Measurements from ENCODE around the gene LUC7L3. TPM values are rescaled to one million over a fixed set of nuclear protein-coding genes. Genes with fewer than 3 reads are reported as not detected.

Gene LUC7L3
- total and polyA plus RNA-seq, 10 of the 15 experiments (the other 5 are each of a cell fraction or from before 2014, with no cell fraction given), result 51.3 to 176 (median 149) TPM

DNA sequence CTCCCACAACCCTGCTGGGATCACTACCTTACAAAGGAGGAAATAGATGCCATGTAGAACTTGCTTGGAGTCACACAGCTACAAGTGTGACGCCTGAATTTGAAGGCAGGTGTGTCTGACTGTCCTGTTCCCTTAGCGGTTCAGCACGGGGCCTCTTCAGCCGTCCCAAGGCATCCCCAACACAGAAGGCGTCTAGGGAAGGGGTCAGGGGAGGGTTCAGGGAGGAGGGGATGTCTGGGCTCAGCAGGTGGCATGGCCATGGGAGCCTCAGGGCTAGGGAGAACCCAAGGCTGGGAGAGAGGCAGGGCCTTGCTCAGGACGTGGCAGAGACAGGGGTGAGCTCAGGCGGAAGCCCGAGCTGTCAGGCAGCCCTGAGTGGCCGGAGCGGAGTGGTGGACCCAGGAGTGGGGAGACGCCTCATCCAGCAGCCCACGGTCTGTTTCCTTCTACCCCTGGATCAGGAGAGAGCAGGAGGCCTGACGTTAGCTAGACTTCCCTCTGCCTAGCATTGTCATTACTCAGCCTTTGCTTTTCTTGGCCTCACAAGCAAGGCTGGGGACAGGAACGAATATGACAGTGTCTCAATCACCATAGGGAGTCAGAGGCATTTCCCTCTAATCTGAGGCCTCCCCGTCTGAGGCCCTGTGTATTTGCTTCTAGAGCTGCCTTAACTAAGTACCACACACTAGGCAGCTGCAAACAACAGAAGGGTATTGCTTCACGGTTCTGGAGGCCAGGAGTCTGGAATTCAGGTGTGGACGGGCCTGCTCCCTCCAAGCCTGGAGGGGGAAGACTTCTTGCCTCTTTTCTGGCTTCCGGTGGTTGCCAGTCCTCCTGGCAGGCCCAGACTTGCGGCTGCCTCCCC, 79.3 kb downstream of the LUC7L3 start:
- ChIA-PET POLR2A (no interaction called here), SMC1A (ENCODE audit: uncharacterized antibody, unreplicated experiment) (no interaction called here), RAD21 (ENCODE audit: unreplicated experiment) (no interaction called here), CTCF (interaction anchor here (0.9 to 1.1 kb wide), 3 partner anchors 16 to 18 kb away, joined by 3 to 4 read pairs (median 4); no protein-coding TSS in a partner anchor)
- no peaks in the 10 kb centered on the region for H4K20me1 ChIP-seq (ENCODE audit: control insufficient read depth, insufficient read depth)
- BruUV-seq (replicated peaks), result no TSS peak
- FAIRE-seq (no peak), ATAC-seq (no peak), DNase-seq (ENCODE audit: low read depth, low spot score) (no peak)
- H3K9me3 ChIP-seq (replicated peaks; ENCODE audit: control insufficient read depth, insufficient read depth, low read length), result no peaks in the 10 kb centered on the region
- TF ChIP-seq NBN (IDR thresholded peaks at IDR 0.05), result no peak
- no peak for TF ChIP-seq MTA2 (IDR thresholded peaks at IDR 0.05; ENCODE audit: low read depth)
- no peak for TF ChIP-seq MXI1 (IDR thresholded peaks at IDR 0.05; ENCODE audit: low read depth, low read length)
- no peak for TF ChIP-seq EP300 (IDR thresholded peaks at IDR 0.05; ENCODE audit: borderline replicate concordance in 1 of 2, control insufficient read depth in 1 of 2, low read depth in 2 of 2, low read length in 2 of 2)
- no peak for TF ChIP-seq IKZF1 (conservative IDR thresholded peaks at IDR 0.05)
- TF ChIP-seq YBX1 (IDR thresholded peaks at IDR 0.05), result no peak
- TF ChIP-seq SREBF2 (IDR thresholded peaks at IDR 0.05; ENCODE audit: low read length), result no peak
- no peak for TF ChIP-seq SUZ12 (IDR thresholded peaks at IDR 0.05; ENCODE audit: unreplicated experiment)
- TF ChIP-seq CEBPB (IDR thresholded peaks at IDR 0.05; ENCODE audit: borderline replicate concordance in 1 of 2, low read depth in 2 of 2, low read length in 2 of 2), result no peak
- TF ChIP-seq, protein P1, sequence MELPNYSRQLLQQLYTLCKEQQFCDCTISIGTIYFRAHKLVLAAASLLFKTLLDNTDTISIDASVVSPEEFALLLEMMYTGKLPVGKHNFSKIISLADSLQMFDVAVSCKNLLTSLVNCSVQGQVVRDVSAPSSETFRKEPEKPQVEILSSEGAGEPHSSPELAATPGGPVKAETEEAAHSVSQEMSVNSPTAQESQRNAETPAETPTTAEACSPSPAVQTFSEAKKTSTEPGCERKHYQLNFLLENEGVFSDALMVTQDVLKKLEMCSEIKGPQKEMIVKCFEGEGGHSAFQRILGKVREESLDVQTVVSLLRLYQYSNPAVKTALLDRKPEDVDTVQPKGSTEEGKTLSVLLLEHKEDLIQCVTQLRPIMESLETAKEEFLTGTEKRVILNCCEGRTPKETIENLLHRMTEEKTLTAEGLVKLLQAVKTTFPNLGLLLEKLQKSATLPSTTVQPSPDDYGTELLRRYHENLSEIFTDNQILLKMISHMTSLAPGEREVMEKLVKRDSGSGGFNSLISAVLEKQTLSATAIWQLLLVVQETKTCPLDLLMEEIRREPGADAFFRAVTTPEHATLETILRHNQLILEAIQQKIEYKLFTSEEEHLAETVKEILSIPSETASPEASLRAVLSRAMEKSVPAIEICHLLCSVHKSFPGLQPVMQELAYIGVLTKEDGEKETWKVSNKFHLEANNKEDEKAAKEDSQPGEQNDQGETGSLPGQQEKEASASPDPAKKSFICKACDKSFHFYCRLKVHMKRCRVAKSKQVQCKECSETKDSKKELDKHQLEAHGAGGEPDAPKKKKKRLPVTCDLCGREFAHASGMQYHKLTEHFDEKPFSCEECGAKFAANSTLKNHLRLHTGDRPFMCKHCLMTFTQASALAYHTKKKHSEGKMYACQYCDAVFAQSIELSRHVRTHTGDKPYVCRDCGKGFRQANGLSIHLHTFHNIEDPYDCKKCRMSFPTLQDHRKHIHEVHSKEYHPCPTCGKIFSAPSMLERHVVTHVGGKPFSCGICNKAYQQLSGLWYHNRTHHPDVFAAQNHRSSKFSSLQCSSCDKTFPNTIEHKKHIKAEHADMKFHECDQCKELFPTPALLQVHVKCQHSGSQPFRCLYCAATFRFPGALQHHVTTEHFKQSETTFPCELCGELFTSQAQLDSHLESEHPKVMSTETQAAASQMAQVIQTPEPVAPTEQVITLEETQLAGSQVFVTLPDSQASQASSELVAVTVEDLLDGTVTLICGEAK (IDR thresholded peaks at IDR 0.05; ENCODE audit: borderline replicate concordance), result no peak
- no peak for TF ChIP-seq IKZF2 (IDR thresholded peaks at IDR 0.05)
- no peak for TF ChIP-seq EZH2 (IDR thresholded peaks at IDR 0.05; ENCODE audit: borderline replicate concordance, control insufficient read depth, low read depth, low read length)
- TF ChIP-seq, protein P2, sequence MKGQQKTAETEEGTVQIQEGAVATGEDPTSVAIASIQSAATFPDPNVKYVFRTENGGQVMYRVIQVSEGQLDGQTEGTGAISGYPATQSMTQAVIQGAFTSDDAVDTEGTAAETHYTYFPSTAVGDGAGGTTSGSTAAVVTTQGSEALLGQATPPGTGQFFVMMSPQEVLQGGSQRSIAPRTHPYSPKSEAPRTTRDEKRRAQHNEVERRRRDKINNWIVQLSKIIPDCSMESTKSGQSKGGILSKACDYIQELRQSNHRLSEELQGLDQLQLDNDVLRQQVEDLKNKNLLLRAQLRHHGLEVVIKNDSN (IDR thresholded peaks at IDR 0.05; ENCODE audit: borderline replicate concordance, extremely low read length, insufficient read depth, low read depth, low read length), result no peak
- TF ChIP-seq HSF1 (IDR thresholded peaks at IDR 0.05; ENCODE audit: low read depth, low read length), result no peak
- TF ChIP-seq YY1 (IDR thresholded peaks at IDR 0.05; ENCODE audit: low read depth, low read length), result no peak
- no peak for TF ChIP-seq BMI1 (IDR thresholded peaks at IDR 0.05; ENCODE audit: borderline replicate concordance)
- H3K4me2 ChIP-seq (ENCODE audit: control insufficient read depth, insufficient read depth), result no peak overlapping the region
- WGBS (ENCODE audit: insufficient coverage, insufficient replicate concordance, low lambda C conversion rate, missing lambda C conversion rate), result 45% methylated on average over 19 of the region's 19 CpGs
- H2AFZ ChIP-seq (ENCODE audit: control insufficient read depth, low read depth, low read length), result no peak overlapping the region
- no peaks in the 10 kb centered on the region; a peak in 1 of 4 replicates for H3K27me3 ChIP-seq (replicated peaks in 1 of 2; ENCODE audit: control insufficient read depth in 2 of 2, insufficient read depth in 2 of 2, low read length in 1 of 2)
- no peaks in the 10 kb centered on the region for H3K79me2 ChIP-seq (ENCODE audit: control insufficient read depth, insufficient read depth, low read length)
- no peaks in the 10 kb centered on the region for H3K36me3 ChIP-seq (ENCODE audit: control insufficient read depth in 2 of 2, insufficient read depth in 2 of 2, low read length in 1 of 2)
- intact Hi-C loops (cut with micrococcal nuclease; ENCODE audit: unreplicated experiment), result no loop called here
- no peak overlapping the region for H3K27ac ChIP-seq (ENCODE audit: control insufficient read depth, insufficient read depth)
- H3K4me3 ChIP-seq, result no peak overlapping the region
- no peak overlapping the region for H3K9ac ChIP-seq (ENCODE audit: control insufficient read depth, insufficient read depth, low read length)
- no peaks in the 10 kb centered on the region for H3K4me1 ChIP-seq (ENCODE audit: control insufficient read depth, insufficient read depth, low read length)
- in situ Hi-C loops (cut with MboI), result no loop called here

Measured in GM12878 (cell line).